Adrenal gland (tissue), 12 donors: ENCODE data around the gene CUEDC2. TPM values are rescaled to one million over a fixed set of nuclear protein-coding genes. Genes with fewer than 3 reads are reported as not detected.

Source experiments
- DNase-seq, 7 donors: peaks; one replicate each; pipeline ENCODE4 v3.0.0-alpha.2; 2019 to 2020
- H3K27ac ChIP-seq, 5 donors: fragments of 200-600 bp; sonication (generic) in 4 of 5; 1 replicate in 3 of 5; 2 replicates in 2 of 5; pipeline versions ENCODE4 v1.5.1 to v1.8.0; 2016 to 2020; ENCODE audit warnings: mild to moderate bottlenecking in 1 of 5
- H3K27me3 ChIP-seq: fragments of 200-600 bp; 2 replicates; pipeline ENCODE4 v1.8.0; 2021
- H3K36me3 ChIP-seq, 2 donors: fragments of 200-600 bp; replicated peaks in 1 of 2; 1 replicate in 1 of 2; 2 replicates in 1 of 2; pipeline versions ENCODE4 v1.5.1 to v1.8.0; 2018 to 2022
- H3K4me1 ChIP-seq, 2 donors: fragments of 200-600 bp; replicated peaks in 1 of 2; 1 replicate in 1 of 2; 2 replicates in 1 of 2; pipeline versions ENCODE4 v1.5.1 to v1.8.0; 2018 to 2021
- H3K4me3 ChIP-seq, 4 donors: fragments of 200-600 bp; sonication (generic) in 3 of 4; one replicate each; pipeline ENCODE4 v1.5.1; 2016 to 2018
- H3K9me3 ChIP-seq, 3 donors: fragments of 200-600 bp; sonication (generic) in 1 of 3; replicated peaks in 1 of 3; 1 replicate in 2 of 3; 2 replicates in 1 of 3; pipeline versions ENCODE4 v1.5.1 to v1.8.0; 2016 to 2021
- CTCF ChIP-seq, 6 experiments: fragments of 450-650 bp in 4 of 6; fragments of 200-600 bp in 2 of 6; sonication (generic) in 1 of 6; IDR thresholded peaks; 1 replicate in 5 of 6; 2 replicates in 1 of 6; pipeline versions ENCODE4 v1.5.1 to v1.8.0; 2016 to 2021; ENCODE audit warnings: antibody characterized with exemption in 6 of 6, mild to moderate bottlenecking in 2 of 6, moderate library complexity in 1 of 6
- POLR2A ChIP-seq, 2 donors: fragments of 450-650 bp; IDR thresholded peaks; one replicate each; pipeline ENCODE4 v1.6.1; 2017; ENCODE audit warnings: antibody characterized with exemption in 2 of 2, mild to moderate bottlenecking in 2 of 2, moderate library complexity in 1 of 2
- WGBS, 4 donors: extraction: QIAGEN DNeasy Blood & Tissue Kit in 2 of 4; methylation state at CpG; one replicate each; pipeline versions ENCODE4 v1.1.5 to v1.1.7; 2013 to 2017; 5-methylcytosine and 5-hydroxymethylcytosine counted together
- intact Hi-C, 2 donors: fragments of 100-400 bp; cut with DNase I; formaldehyde crosslinking; loops; one replicate each; pipeline versions ENCODE4 v1.14.1 to v1.15.0; 2022 to 2023
- polyA plus RNA-seq, 3 donors: library from polyadenylated mRNA; stranded (reverse); fragments of 200-250 nt in 2 of 3; fragments of 350-450 nt in 1 of 3; fragmentation: Illumina TruSeq in 1 of 3; extraction: RNeasy Lipid Tissue Mini Kit (QIAGEN cat#74804) in 1 of 3; gene quantifications; one replicate each; pipeline ENCODE4 v1.2.3, GENCODE V29; 2013 to 2014
- total RNA-seq, 9 donors: library from RNA; depleted of rRNA in 4 of 9; stranded (reverse); fragments of >200 nt in 4 of 9; fragments of 120-200 nt in 1 of 9; fragmentation: NEBNext Ultra II Directional in 1 of 9; extraction: Animal tissue kit (Norgen Biotek cat#: 25700) in 1 of 9; gene quantifications; one replicate each; pipeline versions ENCODE4 v1.1.0 to v1.2.4, GENCODE V29; 2013 to 2023
- donor health status: healthy with polysubstance abuse.
- donor health status: Bipolar disorder and iron deficiency.
- donor health status: DM: yes; HTN: yes; CAD: no.
- donor health status: DM: no; HTN: no; CAD: no.
- donor health status: DM: no; HTN: no; CAD: no.
- donor health status: DM: yes; HTN: yes; CAD: no.

CUEDC2 gene
- total and polyA plus RNA-seq, 12 donors, result 70.2 to 115 (median 79.7) TPM

DNA sequence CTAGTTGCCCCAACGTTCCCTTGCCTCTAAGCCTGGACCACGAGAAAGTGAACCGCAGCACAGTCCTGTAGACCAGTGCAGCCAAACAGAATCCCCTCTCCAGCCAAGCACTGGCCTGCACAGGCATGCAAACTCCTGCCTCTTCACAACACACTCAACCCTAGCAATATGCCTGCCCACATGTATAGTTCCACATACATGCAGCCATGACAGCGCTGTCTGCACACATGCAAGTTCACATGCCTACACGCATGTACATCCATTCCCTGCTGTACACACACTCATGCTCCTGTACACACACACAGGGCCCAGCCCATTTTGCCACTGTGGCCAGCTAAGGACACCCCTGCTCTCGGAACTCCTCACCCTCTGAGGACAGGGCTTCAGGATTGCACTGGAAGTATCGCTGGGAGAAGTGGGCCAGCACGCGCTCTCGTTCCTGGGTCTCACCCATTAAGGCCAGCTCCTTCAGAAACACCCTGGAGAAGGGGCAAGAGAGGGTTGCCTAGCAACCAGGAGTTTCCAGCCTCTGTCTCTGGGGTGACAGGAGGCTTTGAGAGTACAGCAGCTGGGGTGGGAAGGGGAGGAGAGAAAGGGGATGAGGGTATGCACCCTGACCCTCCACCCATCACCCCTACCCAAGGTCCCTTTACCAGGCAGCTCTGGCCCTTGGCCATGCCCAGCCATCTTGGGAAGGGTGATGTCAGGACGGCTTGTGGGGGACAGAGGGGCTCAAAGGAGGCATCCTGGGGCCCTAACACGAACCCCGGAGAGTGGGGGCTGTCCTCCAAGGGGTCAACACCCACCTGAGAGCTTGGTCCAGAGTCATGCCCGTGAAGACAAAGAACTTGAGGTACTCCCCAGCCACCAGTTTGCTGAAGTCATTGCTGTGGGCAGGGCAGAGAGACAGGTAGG is 20.8 kb downstream of the CUEDC2 start:
- intact Hi-C loops, result no loop called here
- H3K27ac ChIP-seq, result no peak overlapping the region
- H3K4me3 ChIP-seq, result no peak overlapping the region
- no peaks in the 10 kb centered on the region for H3K9me3 ChIP-seq
- H3K36me3 ChIP-seq, result no peaks in the 10 kb centered on the region
- H3K4me1 ChIP-seq, result peaks cover 0 to 12% of the 10 kb centered on the region in 2 donors
- WGBS, 4 donors, result 79 to 88% (median 85%) methylated on average over 9 to 14 of the region's 14 CpGs
- no peak for TF ChIP-seq CTCF (IDR thresholded peaks at IDR 0.05)
- no peak for TF ChIP-seq POLR2A (IDR thresholded peaks at IDR 0.05)
- no peak for DNase-seq
- H3K27me3 ChIP-seq, result peaks cover 47% of the 10 kb centered on the region

GRCh38 chr10:102410429-102411073 is 21.8 kb downstream of the CUEDC2 start:
- DNase-seq, result peak in 1 of 7 donors; percentile 28
- no peaks in the 10 kb centered on the region for H3K36me3 ChIP-seq
- intact Hi-C loops, result no loop called here
- H3K4me3 ChIP-seq, result no peak overlapping the region
- no peaks in the 10 kb centered on the region for H3K9me3 ChIP-seq
- peaks cover 0 to 12% of the 10 kb centered on the region in 2 donors for H3K4me1 ChIP-seq
- peak overlapping the region in 1 of 5 donors; percentile 77 for H3K27ac ChIP-seq
- peaks cover 44% of the 10 kb centered on the region for H3K27me3 ChIP-seq
- 2 to 12% (median 3%) methylated on average over 4 to 48 of the region's 48 CpGs; no CpG with 5 or more reads in 1 of the 4 donors for WGBS, 4 donors
- TF ChIP-seq POLR2A (IDR thresholded peaks at IDR 0.05) (no peak), CTCF (IDR thresholded peaks at IDR 0.05) (no peak)

- intact Hi-C loops, result no loop called here
- Histone ChIP-seq H3K4me1 (peaks cover 0 to 12% of the 10 kb centered on the region in 2 donors), H3K9me3 (no peaks in the 10 kb centered on the region), H3K36me3 (no peaks in the 10 kb centered on the region), H3K27ac (peak overlapping the region in 1 of 5 donors; percentile 77), H3K4me3 (peak overlapping the region in 1 of 4 donors; percentile 36), H3K27me3 (peaks cover 44% of the 10 kb centered on the region)
- TF ChIP-seq POLR2A (IDR thresholded peaks at IDR 0.05) (no peak), CTCF (IDR thresholded peaks at IDR 0.05) (no peak)
- no peak for DNase-seq
- 20 to 27% (median 24%) methylated on average over 16 to 24 of the region's 24 CpGs for WGBS, 4 donors
Observed at GRCh38 chr10:102409604-102410428, 22.6 kb downstream of the CUEDC2 start.
